HepG2 (cell line): ENCODE data around the gene HBQ1. TPM values are rescaled to one million over a fixed set of nuclear protein-coding genes. Genes with fewer than 3 reads are reported as not detected.

Experiments
- ATAC-seq: fragments of 200-7000 bp; cut with Tn5 transposase; 3 replicates; pipeline ENCODE4 v1.9.1; 2020; ENCODE audit warnings: mild to moderate bottlenecking, moderate library complexity
- BruUV-seq: library from RNA; stranded (reverse); fragments of 400-500 nt; replicated peaks from 2 replicates; lab custom pipeline; 2021; lab: Mats Ljungman, UMichigan
- CTCF ChIA-PET: fragments of 300-600 bp; formaldehyde crosslinking; extraction: SDS; loops from one replicate; lab custom pipeline; 2021; ENCODE audit warnings: low total read pairs, inconsistent platforms, low intra/inter-chr PET ratio; lab: Yijun Ruan, JAX
- POLR2A ChIA-PET: fragments of 350-600 bp; sonication (Branson Sonifier 250); formaldehyde crosslinking; loops from one replicate; lab custom pipeline; 2020; ENCODE audit warnings: antibody characterized with exemption, inconsistent platforms; lab: Yijun Ruan, JAX
- DNase-seq: peaks from one replicate; pipeline ENCODE4 v3.0.0-alpha.2; 2015; ENCODE audit warnings: low spot score
- FAIRE-seq: peaks from 3 replicates; lab custom pipeline; 2011; peaks lifted over from hg19 to GRCh38; lab: Jason Lieb, UNC
- H2AFZ ChIP-seq: one replicate; pipeline ENCODE4 v1.6.1; 2011; ENCODE audit warnings: low read length, inconsistent platforms
- H3K27ac ChIP-seq: fragments of 300-600 bp; 3 replicates; pipeline ENCODE4 v1.8.0; 2011; ENCODE audit warnings: mixed run types, mild to moderate bottlenecking, mixed read lengths, low read length, inconsistent platforms; ENCODE audit not compliant: insufficient read depth; ENCODE audit errors: extremely low read length
- H3K27me3 ChIP-seq, 2 experiments: fragments of 200-600 bp in 1 of 2; 2 replicates in 1 of 2; 3 replicates in 1 of 2; pipeline versions ENCODE4 v1.6.0 to v1.8.0; 2011; ENCODE audit warnings: low read length in 2 of 2, mild to moderate bottlenecking in 2 of 2, moderate library complexity in 2 of 2, inconsistent platforms in 1 of 2; ENCODE audit not compliant: insufficient read depth in 2 of 2, control insufficient read depth in 1 of 2
- H3K36me3 ChIP-seq, 2 experiments: fragments of 200-600 bp in 1 of 2; replicated peaks in 1 of 2; 2 replicates in 1 of 2; 3 replicates in 1 of 2; pipeline versions ENCODE4 v1.5.1 to v1.8.0; 2011; ENCODE audit warnings: low read length in 2 of 2, inconsistent platforms in 1 of 2; ENCODE audit not compliant: insufficient read depth in 2 of 2, control insufficient read depth in 1 of 2
- H3K4me1 ChIP-seq: 2 replicates; pipeline ENCODE4 v1.5.1; 2012; ENCODE audit warnings: low read length, inconsistent platforms; ENCODE audit not compliant: insufficient read depth
- H3K4me2 ChIP-seq: 2 replicates; pipeline ENCODE4 v1.6.0; 2011; ENCODE audit warnings: low read depth, low read length, inconsistent platforms
- H3K4me3 ChIP-seq, 3 experiments: fragments of 200-600 bp in 1 of 3; sonication (generic), shearing (Covaris generic) in 1 of 3; replicated peaks in 1 of 3; 2 replicates each; pipeline ENCODE4 v1.5.1; 2011 to 2016; ENCODE audit warnings: low read length in 3 of 3, inconsistent platforms in 2 of 3, low read depth in 2 of 3, mild to moderate bottlenecking in 2 of 3, control low read depth in 1 of 3, mixed read lengths in 1 of 3; ENCODE audit not compliant: insufficient read depth in 1 of 3
- H3K79me2 ChIP-seq: one replicate; pipeline ENCODE4 v1.6.1; 2011; ENCODE audit warnings: low read length, inconsistent platforms; ENCODE audit not compliant: insufficient read depth
- H3K9ac ChIP-seq: 2 replicates; pipeline ENCODE4 v1.6.0; 2011; ENCODE audit warnings: mild to moderate bottlenecking, low read depth, low read length, inconsistent platforms; ENCODE audit not compliant: insufficient read depth
- H3K9me3 ChIP-seq: 2 replicates; pipeline ENCODE4 v1.5.1; 2012; ENCODE audit warnings: mild to moderate bottlenecking, low read length
- H4K20me1 ChIP-seq: 2 replicates; pipeline ENCODE4 v1.6.0; 2011; ENCODE audit warnings: inconsistent platforms, mild to moderate bottlenecking, low read length, moderate library complexity; ENCODE audit not compliant: insufficient read depth
- AGO2 ChIP-seq: fragments of 200-400 bp; formaldehyde crosslinking; optimal IDR thresholded peaks from 2 replicates; pipeline ENCODE3; 2017; ENCODE audit warnings: mild to moderate bottlenecking, low read depth, low read length, moderate library complexity
- GABPA ChIP-seq, 2 experiments: IDR thresholded peaks; 2 replicates each; pipeline ENCODE4 v1.6.1; 2011 to 2016; ENCODE audit warnings: low read depth in 2 of 2, low read length in 1 of 2, missing biosample characterization in 1 of 2, missing genetic modification characterization in 1 of 2
- POLR2A ChIP-seq, 2 experiments: IDR thresholded peaks; 2 replicates each; pipeline ENCODE4 v1.6.1; 2011; ENCODE audit warnings: low read depth in 2 of 2, low read length in 2 of 2, mild to moderate bottlenecking in 1 of 2, moderate library complexity in 1 of 2; ENCODE audit not compliant: insufficient read depth in 1 of 2
- RBM22 ChIP-seq: fragments of 200-400 bp; formaldehyde crosslinking; optimal IDR thresholded peaks from 2 replicates; pipeline ENCODE3; 2017; ENCODE audit warnings: mild to moderate bottlenecking, low read length, moderate library complexity
- ZBTB49 ChIP-seq: sonication (generic); formaldehyde crosslinking; IDR thresholded peaks from 2 replicates; pipeline ENCODE4 v1.4.0; 2020; ENCODE audit warnings: missing genetic modification reagents, borderline replicate concordance
- ZNF276 ChIP-seq: sonication (generic); formaldehyde crosslinking; IDR thresholded peaks from 2 replicates; pipeline ENCODE4 v1.4.0; 2020; ENCODE audit warnings: mild to moderate bottlenecking, low read depth, missing genetic modification reagents
- WGBS: methylation state at CpG from one replicate; pipeline ENCODE4 v1.1.6; 2017; ENCODE audit warnings: low lambda C conversion rate; 5-methylcytosine and 5-hydroxymethylcytosine counted together
- in situ Hi-C: cut with HindIII; loops from 2 replicates; pipeline ENCODE4 v1.10.0; 2017; ENCODE audit warnings: low pct_unique_long_range_greater_than_20kb; ENCODE audit not compliant: extremely low pct_ligation_motif_present
- intact Hi-C: fragments of 100-400 bp; cut with micrococcal nuclease; formaldehyde crosslinking; loops from one replicate; pipeline ENCODE4 v1.10.0; 2022; ENCODE audit not compliant: unreplicated experiment
- polyA plus RNA-seq, 8 experiments: library from polyadenylated mRNA; depleted of rRNA in 3 of 8; stranded (reverse) in 7 of 8; unstranded in 1 of 8; fragments of >200 nt; fragmentation: Illumina TruSeq in 4 of 8; extraction: Trizol in 4 of 8; gene quantifications; 2 replicates each; pipeline versions ENCODE4 v1.2.1 to v1.2.3, GENCODE V29; 2011 to 2016; ENCODE audit warnings: low read depth in 4 of 8, missing spikeins in 1 of 8, mixed read lengths in 1 of 8; ENCODE audit not compliant: insufficient read depth in 1 of 8
- total RNA-seq, 5 experiments: library from RNA; depleted of rRNA; stranded (reverse); fragments of >200 nt; fragmentation: Illumina TruSeq; extraction: Trizol; gene quantifications; 2 replicates each; pipeline ENCODE4 v1.2.3, GENCODE V29; 2016; ENCODE audit warnings: low read depth in 1 of 5

The HBQ1 gene
- total and polyA plus RNA-seq, 2 of the 13 experiments (the other 11 are each of a cell fraction or from before 2014, with no cell fraction given): 4.9 to 7.4 TPM

GRCh38 chr16:185691-186090, 5.4 kb downstream of the HBQ1 start (continued):
- no peak for TF ChIP-seq ZBTB49
- no peak for TF ChIP-seq ZNF276 (CRISPR knock-in tag)

- 100% methylated on average over 6 of the region's 8 CpGs for WGBS
- no peak overlapping the region for H3K9ac ChIP-seq
- no peaks in the 10 kb centered on the region for H3K79me2 ChIP-seq
- in situ Hi-C loops: no loop called here
- H3K36me3 ChIP-seq: peaks cover 23 to 41% of the 10 kb centered on the region in 2 experiments
- no peaks in the 10 kb centered on the region for H3K4me1 ChIP-seq
- H3K4me3 ChIP-seq: no peak overlapping the region
- no peak overlapping the region for H2AFZ ChIP-seq
- no peak overlapping the region for H3K4me2 ChIP-seq
- no TSS peak for BruUV-seq
- no peak overlapping the region for H3K27ac ChIP-seq
- H3K27me3 ChIP-seq: no peaks in the 10 kb centered on the region
- ATAC-seq: no peak
- no peak for DNase-seq
- no peaks in the 10 kb centered on the region for H3K9me3 ChIP-seq
- intact Hi-C loops: no loop called here
- H4K20me1 ChIP-seq: 0 out of 2 replicates have a peak, but pooled peaks cover 4% of the 10 kb centered on the region
- TF ChIP-seq GABPA (IDR thresholded peaks at IDR 0.05; ENCODE audit: low read depth, low read length): no peak
- no peak for TF ChIP-seq GABPA (CRISPR knock-in tag; IDR thresholded peaks at IDR 0.05; ENCODE audit: low read depth)
- 0 out of 4 replicates have a peak, but pooled peaks of 1 of the 2 experiments have one; percentile 24 for TF ChIP-seq POLR2A (IDR thresholded peaks at IDR 0.05; ENCODE audit: insufficient read depth in 1 of 2, low read depth in 2 of 2, low read length in 2 of 2)
- peak; percentile 26 for TF ChIP-seq RBM22
- TF ChIP-seq AGO2: peak; percentile 15
- ChIA-PET POLR2A (no interaction called here), CTCF (no interaction called here)
- FAIRE-seq: no peak
Observed at GRCh38 chr16:187330-187729, 7.1 kb downstream of the HBQ1 start.
